Epithelial cell of proximal tubule (primary cell): Measurements from ENCODE around the gene ALDH3A2. TPM values are rescaled to one million over a fixed set of nuclear protein-coding genes. Genes with fewer than 3 reads are reported as not detected.

Experiments
- DNase-seq: peaks from one replicate; pipeline ENCODE4 v3.0.0-alpha.2; 2011; ENCODE audit warnings: low read depth
- H3K4me3 ChIP-seq: 2 replicates; pipeline ENCODE4 v1.5.1; 2011; ENCODE audit warnings: low read depth, mild to moderate bottlenecking, low read length
- total RNA-seq: library from RNA; depleted of rRNA; stranded (reverse); fragments of >200 nt; gene quantifications from 2 replicates; pipeline ENCODE4 v1.2.3, GENCODE V29; 2015
- TF ChIP-seq, protein P1 (sequence below): conservative IDR thresholded peaks from 2 replicates; pipeline ENCODE4 v1.5.1; 2012; ENCODE audit warnings: low read depth, mild to moderate bottlenecking, low read length

ALDH3A2 gene
- total RNA-seq, 1 donor from 2014 or later: 30.9 TPM

DNA sequence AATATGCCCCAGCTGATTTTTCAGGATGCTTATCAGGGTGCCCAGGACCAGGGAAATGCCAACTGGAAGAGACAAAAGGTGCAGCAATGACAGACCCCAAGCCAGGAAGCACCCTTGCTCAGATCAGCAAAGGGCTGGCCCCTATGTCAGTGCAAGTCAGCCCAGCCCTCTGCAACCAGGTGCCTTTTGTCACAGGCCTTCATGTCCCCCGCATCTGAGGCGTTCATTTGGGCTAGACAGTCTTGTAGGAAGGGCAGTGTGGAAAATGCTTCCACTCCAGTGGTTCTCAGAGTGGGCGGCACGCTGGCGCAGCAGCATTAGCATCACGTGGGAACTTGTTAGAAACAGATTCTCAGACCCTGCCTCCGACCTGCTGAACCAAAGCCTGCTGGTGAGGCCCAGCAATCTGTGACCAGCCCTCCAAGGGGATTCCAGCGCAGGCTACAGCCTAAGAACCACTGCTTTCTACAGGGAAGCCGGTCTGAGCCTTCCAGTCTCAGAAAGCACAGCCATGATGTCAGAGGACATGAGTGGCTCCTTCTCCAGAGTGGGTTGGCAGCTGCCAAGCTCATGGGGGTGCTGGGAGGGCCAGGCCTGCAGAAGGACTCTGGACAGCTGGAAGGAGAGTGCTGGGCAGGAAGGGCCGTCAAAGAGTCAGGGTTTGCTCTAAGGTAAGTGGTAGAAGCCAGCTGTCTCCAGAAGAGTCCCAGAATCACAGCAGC is 54.7 kb downstream of the ALDH3A2 start:
- no peak overlapping the region for H3K4me3 ChIP-seq
- TF ChIP-seq, protein P1, sequence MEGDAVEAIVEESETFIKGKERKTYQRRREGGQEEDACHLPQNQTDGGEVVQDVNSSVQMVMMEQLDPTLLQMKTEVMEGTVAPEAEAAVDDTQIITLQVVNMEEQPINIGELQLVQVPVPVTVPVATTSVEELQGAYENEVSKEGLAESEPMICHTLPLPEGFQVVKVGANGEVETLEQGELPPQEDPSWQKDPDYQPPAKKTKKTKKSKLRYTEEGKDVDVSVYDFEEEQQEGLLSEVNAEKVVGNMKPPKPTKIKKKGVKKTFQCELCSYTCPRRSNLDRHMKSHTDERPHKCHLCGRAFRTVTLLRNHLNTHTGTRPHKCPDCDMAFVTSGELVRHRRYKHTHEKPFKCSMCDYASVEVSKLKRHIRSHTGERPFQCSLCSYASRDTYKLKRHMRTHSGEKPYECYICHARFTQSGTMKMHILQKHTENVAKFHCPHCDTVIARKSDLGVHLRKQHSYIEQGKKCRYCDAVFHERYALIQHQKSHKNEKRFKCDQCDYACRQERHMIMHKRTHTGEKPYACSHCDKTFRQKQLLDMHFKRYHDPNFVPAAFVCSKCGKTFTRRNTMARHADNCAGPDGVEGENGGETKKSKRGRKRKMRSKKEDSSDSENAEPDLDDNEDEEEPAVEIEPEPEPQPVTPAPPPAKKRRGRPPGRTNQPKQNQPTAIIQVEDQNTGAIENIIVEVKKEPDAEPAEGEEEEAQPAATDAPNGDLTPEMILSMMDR: no peak
- DNase-seq: no peak

DNA sequence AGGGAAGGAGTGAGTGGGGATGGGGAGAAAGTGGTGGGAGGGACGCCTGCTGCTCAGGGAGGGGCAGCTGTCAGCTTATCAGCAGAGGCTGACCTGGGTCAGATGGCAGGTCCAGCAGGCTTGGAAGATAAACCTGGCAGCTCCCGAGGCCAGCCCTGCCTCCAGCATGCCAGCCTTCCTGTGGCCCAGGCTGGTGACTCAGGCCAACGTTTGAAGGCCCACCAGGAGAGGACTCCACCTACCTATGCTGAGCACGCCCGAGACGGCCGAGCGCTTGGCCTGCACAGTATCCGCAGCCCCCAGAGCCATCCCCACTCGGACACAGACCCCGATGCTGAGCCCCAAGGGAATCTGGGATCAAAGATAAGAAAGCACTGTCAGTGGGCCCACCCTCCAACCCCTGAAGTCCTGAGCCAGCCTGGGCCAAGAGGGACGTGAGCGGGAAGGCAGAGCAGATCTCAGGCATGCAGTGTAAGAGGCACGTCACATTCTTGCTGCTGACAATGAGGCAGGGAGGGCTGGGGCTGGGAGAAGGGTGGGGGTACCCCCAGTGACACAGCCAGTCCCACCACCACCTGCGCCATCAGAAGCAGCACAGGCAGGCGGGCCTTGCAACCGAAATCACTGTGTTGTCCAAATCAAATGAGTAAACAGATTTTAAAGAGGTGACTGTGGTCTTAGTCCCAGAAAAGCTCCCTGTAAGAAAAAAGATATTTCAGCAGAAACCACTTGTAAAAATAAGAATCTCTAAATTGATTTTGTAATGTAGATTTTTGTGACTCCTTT is 55.5 kb downstream of the ALDH3A2 start:
- TF ChIP-seq, protein P1: no peak
- DNase-seq: no peak
- no peak overlapping the region for H3K4me3 ChIP-seq

DNA sequence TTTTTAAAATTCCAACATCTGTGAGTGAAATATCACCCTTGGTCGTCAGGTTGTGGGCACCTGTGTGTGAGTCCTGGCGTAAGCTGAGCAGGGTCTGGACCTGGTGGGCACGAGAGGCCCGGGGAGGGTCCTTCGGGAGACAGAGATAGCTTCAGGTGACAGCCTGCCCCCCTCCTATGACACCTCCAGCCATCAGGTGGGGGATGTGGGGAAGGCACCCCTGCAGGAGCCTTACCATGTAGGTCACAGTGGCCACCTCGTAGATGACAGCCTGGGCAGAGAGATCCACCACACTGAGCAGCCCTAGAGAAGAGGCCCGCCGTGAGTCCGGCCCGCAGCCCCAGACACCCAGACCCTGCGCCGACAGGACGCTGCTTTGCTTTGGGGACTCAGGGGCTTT is 56.6 kb downstream of the ALDH3A2 start:
- H3K4me3 ChIP-seq: no peak overlapping the region
- TF ChIP-seq, protein P1: no peak
- DNase-seq: no peak

DNA sequence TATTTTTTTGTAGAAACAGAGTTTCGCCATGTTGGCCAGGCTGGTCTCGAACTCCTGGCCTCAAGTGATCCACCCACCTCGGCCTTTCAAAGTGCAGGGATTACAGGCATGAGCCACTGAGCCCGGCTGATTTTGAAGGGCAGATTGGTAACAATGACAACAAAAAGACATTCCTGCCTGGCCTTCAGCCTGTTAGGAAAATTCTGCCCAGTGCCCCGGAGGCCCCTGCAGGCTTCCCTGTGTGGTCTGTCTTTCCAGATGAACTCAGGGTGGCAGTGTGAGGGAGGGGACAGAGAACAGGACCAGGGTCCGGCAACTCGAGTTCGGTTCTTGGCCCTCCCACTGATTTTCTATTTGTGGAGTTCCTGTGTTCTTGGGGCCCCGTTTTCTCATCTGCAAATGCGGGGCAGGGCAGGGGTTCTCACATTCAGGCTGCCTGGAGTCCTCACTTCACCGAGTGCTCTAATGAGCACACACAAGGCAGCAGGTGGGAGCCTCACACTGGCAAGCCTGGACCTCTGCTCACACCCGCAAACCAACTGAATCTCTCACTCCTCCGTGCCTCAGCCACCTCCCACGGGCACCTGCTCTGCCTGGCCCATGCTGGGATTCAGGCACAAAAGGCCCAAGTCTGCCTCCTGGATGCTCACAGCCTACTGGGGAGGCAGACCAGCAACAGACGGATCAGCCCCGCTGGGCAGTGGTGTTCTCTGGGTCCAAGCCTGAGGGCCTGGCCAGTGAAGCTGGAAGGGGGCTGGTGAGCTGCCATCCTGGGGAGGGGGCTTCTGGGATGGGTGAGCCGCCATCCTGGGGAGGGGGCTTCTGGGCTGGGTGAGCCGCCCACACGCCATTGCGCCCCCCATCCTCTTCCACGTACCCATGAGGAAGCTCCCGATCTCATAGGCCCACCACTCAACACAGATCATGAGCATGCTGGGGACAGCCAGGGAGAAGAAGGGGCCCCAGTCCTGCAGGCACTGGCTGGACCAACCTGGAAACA is 57.5 kb downstream of the ALDH3A2 start:
- TF ChIP-seq, protein P1: no peak
- H3K4me3 ChIP-seq: no peak overlapping the region
- no peak for DNase-seq

GRCh38 chr17:19706791-19707727 is 58.5 kb downstream of the ALDH3A2 start:
- no peak overlapping the region for H3K4me3 ChIP-seq
- no peak for DNase-seq
- TF ChIP-seq, protein P1: no peak
